Mammary epithelial cell (primary cell): ENCODE data around the gene HOXC5.
A peak's percentile ranks its signal among the peaks of the same experiment; 100 is the strongest.

Experiments
- CTCF ChIP-seq, 2 donors: IDR thresholded peaks in 1 of 2; conservative IDR thresholded peaks in 1 of 2; 2 replicates each; pipeline ENCODE4 v1.5.1; 2011 to 2012; ENCODE audit warnings: inconsistent platforms in 2 of 2, low read length in 2 of 2, mild to moderate bottlenecking in 2 of 2, control low read depth in 1 of 2, low read depth in 1 of 2; ENCODE audit not compliant: insufficient read depth in 1 of 2; ENCODE audit errors: extremely low read depth in 1 of 2
- EZH2 ChIP-seq: IDR thresholded peaks from 2 replicates; pipeline ENCODE4 v1.6.1; 2012; ENCODE audit warnings: low read length, inconsistent platforms, borderline replicate concordance

GRCh38 chr12:53985994-53986685 is 46.7 kb upstream of the HOXC5 start:
- peak in 1 of 2 donors; percentile 21 for TF ChIP-seq CTCF (conservative IDR thresholded peaks at IDR 0.05 in 1 of 2, IDR thresholded peaks at IDR 0.05 in 1 of 2; ENCODE audit: extremely low read depth in 1 of 2, insufficient read depth in 1 of 2, low read depth in 1 of 2, low read length in 2 of 2)
- no peak for TF ChIP-seq EZH2
